Breast epithelium (tissue), 4 donors: ENCODE data around the gene MUCL1. TPM values are rescaled to one million over a fixed set of nuclear protein-coding genes. Genes with fewer than 3 reads are reported as not detected.

Experiments used
- DNase-seq, 2 donors: peaks; one replicate each; pipeline ENCODE4 v3.0.0-alpha.2; 2019; ENCODE audit warnings: low spot score in 2 of 2
- H3K27ac ChIP-seq, 2 donors: fragments of 200-600 bp; sonication (generic) in 1 of 2; one replicate each; pipeline ENCODE4 v1.5.1; 2016 to 2019; ENCODE audit warnings: mild to moderate bottlenecking in 1 of 2
- H3K27me3 ChIP-seq, 2 donors: fragments of 200-600 bp; sonication (generic) in 1 of 2; one replicate each; pipeline versions ENCODE4 v1.5.1 to v1.6.0; 2017 to 2019; ENCODE audit warnings: control low read depth in 1 of 2, mild to moderate bottlenecking in 1 of 2
- H3K36me3 ChIP-seq: fragments of 200-600 bp; one replicate; pipeline ENCODE4 v1.5.1; 2019
- H3K4me1 ChIP-seq, 2 donors: fragments of 200-600 bp; sonication (generic); one replicate each; pipeline ENCODE4 v1.5.1; 2016 to 2019; ENCODE audit warnings: control low read depth in 1 of 2
- H3K4me3 ChIP-seq, 3 donors: fragments of 200-600 bp; sonication (generic); 1 replicate in 2 of 3; 2 replicates in 1 of 3; pipeline ENCODE4 v1.5.1; 2016 to 2019; ENCODE audit warnings: mild to moderate bottlenecking in 3 of 3, moderate library complexity in 2 of 3
- H3K9me3 ChIP-seq, 2 donors: fragments of 200-600 bp; sonication (generic) in 1 of 2; one replicate each; pipeline ENCODE4 v1.5.1; 2016 to 2019; ENCODE audit warnings: control low read depth in 1 of 2
- POLR2A ChIP-seq: fragments of 450-650 bp; IDR thresholded peaks from one replicate; pipeline ENCODE4 v1.6.1; 2016; ENCODE audit warnings: antibody characterized with exemption, mild to moderate bottlenecking, moderate library complexity
- POLR2AphosphoS5 ChIP-seq, 3 donors: sonication (generic); formaldehyde crosslinking; IDR thresholded peaks; one replicate each; pipeline ENCODE4 v1.6.1; 2017; ENCODE audit warnings: antibody characterized with exemption in 3 of 3
- intact Hi-C: fragments of 100-400 bp; cut with DNase I; formaldehyde crosslinking; loops from one replicate; pipeline ENCODE4 v1.15.1; 2023; ENCODE audit warnings: low total_unique reads
- total RNA-seq, 3 donors: library from RNA; depleted of rRNA; stranded (reverse); fragments of >200 nt; gene quantifications; one replicate each; pipeline ENCODE4 v1.1.0, GENCODE V29; 2016
- TF ChIP-seq, protein P1 (sequence below), 3 donors: fragments of 450-650 bp; IDR thresholded peaks; one replicate each; pipeline ENCODE4 v1.5.1; 2016 to 2017; ENCODE audit warnings: antibody characterized with exemption in 3 of 3, mild to moderate bottlenecking in 3 of 3, moderate library complexity in 3 of 3

Gene MUCL1, protein sequence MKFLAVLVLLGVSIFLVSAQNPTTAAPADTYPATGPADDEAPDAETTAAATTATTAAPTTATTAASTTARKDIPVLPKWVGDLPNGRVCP
- 1,000 to 10,000 TPM in 1 of 3 donors, 10 to 100 TPM in 1, 1 to 10 TPM in 1; 3.4 to 4,156 (median 95.6) TPM for total RNA-seq

DNA sequence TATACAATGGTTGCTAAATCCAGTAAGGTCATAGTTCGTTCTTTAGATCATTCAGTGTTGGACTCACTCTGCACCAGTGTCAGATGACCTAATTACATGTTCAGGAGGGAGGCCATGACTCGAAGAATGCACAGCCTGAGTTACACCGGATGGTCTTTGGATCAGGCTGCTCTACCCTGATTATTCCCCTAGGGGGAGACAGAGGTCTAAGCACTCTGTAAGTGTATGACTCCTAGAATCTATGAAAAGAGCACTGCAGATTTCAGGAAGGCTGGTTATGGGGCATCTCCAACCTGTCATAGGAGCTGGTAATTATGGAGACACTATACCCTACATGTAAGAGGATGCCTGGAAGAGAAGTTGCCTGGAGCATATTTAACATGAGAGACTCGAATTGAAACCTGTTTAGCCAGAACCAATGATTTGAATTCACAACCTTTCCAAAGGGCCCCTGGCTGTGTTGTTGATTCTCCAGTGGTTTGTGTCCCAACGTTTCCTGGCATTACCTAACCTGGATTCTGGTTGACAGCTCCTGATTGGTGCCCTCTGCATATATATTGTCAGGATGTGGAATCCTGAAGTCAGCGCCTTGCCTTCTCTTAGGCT lies at the start of gene MUCL1:
TSS of gene MUCL1 (plus strand) at position 584 of the 606 bp plus-strand sequence. CDS start 67 bp downstream, outside the sequence.
- peak in 1 of 2 donors; percentile 18 for DNase-seq
- Histone ChIP-seq H3K9me3 (no peaks in the 10 kb centered on the region), H3K27ac (no peak within 1 kb of the TSS), H3K36me3 (no peaks in the 10 kb centered on the region), H3K4me3 (no peak within 1 kb of the TSS), H3K27me3 (no peaks in the 10 kb centered on the region), H3K4me1 (no peaks in the 10 kb centered on the region)
- TF ChIP-seq POLR2AphosphoS5 (IDR thresholded peaks at IDR 0.05) = no peak
- TF ChIP-seq, protein P1, sequence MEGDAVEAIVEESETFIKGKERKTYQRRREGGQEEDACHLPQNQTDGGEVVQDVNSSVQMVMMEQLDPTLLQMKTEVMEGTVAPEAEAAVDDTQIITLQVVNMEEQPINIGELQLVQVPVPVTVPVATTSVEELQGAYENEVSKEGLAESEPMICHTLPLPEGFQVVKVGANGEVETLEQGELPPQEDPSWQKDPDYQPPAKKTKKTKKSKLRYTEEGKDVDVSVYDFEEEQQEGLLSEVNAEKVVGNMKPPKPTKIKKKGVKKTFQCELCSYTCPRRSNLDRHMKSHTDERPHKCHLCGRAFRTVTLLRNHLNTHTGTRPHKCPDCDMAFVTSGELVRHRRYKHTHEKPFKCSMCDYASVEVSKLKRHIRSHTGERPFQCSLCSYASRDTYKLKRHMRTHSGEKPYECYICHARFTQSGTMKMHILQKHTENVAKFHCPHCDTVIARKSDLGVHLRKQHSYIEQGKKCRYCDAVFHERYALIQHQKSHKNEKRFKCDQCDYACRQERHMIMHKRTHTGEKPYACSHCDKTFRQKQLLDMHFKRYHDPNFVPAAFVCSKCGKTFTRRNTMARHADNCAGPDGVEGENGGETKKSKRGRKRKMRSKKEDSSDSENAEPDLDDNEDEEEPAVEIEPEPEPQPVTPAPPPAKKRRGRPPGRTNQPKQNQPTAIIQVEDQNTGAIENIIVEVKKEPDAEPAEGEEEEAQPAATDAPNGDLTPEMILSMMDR (IDR thresholded peaks at IDR 0.05) = peak; percentile 30 to 54 (median 42)
- intact Hi-C loops = no loop called here

- Histone ChIP-seq H3K27ac (no peak overlapping the region), H3K27me3 (no peaks in the 10 kb centered on the region), H3K4me1 (no peaks in the 10 kb centered on the region), H3K9me3 (peaks cover 4 to 10% of the 10 kb centered on the region in 2 donors), H3K4me3 (no peak overlapping the region), H3K36me3 (no peaks in the 10 kb centered on the region)
- no peak for DNase-seq
- intact Hi-C loops = no loop called here
- TF ChIP-seq POLR2A (no peak), POLR2AphosphoS5 (IDR thresholded peaks at IDR 0.05) (no peak)
- TF ChIP-seq, protein P1 (IDR thresholded peaks at IDR 0.05) = no peak
These were observed 32.6 kb upstream of the MUCL1 start for GRCh38 chr12:54821676-54822075.

- no peak for DNase-seq
- intact Hi-C loops = no loop called here
- Histone ChIP-seq H3K27ac (no peak overlapping the region), H3K9me3 (peaks cover 4 to 10% of the 10 kb centered on the region in 2 donors), H3K4me1 (no peaks in the 10 kb centered on the region), H3K36me3 (no peaks in the 10 kb centered on the region), H3K4me3 (no peak overlapping the region), H3K27me3 (no peaks in the 10 kb centered on the region)
- no peak for TF ChIP-seq POLR2AphosphoS5 (IDR thresholded peaks at IDR 0.05)
- TF ChIP-seq, protein P1 (IDR thresholded peaks at IDR 0.05) = no peak
- no peak for TF ChIP-seq POLR2A
These were observed 29.9 kb upstream of the MUCL1 start for GRCh38 chr12:54824402-54824801.

- no peak overlapping the region for H3K27ac ChIP-seq
- DNase-seq = no peak
- no peaks in the 10 kb centered on the region for H3K27me3 ChIP-seq
- H3K36me3 ChIP-seq = no peaks in the 10 kb centered on the region
- H3K4me3 ChIP-seq = no peak overlapping the region
- no peaks in the 10 kb centered on the region for H3K9me3 ChIP-seq
- intact Hi-C loops = no loop called here
- TF ChIP-seq POLR2A (no peak), POLR2AphosphoS5 (IDR thresholded peaks at IDR 0.05) (no peak)
- TF ChIP-seq, protein P1 (IDR thresholded peaks at IDR 0.05) = no peak
- H3K4me1 ChIP-seq = no peaks in the 10 kb centered on the region
These were observed 24.8 kb upstream of the MUCL1 start for GRCh38 chr12:54829511-54829910.

- H3K4me3 ChIP-seq = no peak overlapping the region
- H3K4me1 ChIP-seq = no peaks in the 10 kb centered on the region
- no peaks in the 10 kb centered on the region for H3K9me3 ChIP-seq
- no peaks in the 10 kb centered on the region for H3K36me3 ChIP-seq
- intact Hi-C loops = no loop called here
- no peak overlapping the region for H3K27ac ChIP-seq
- no peaks in the 10 kb centered on the region for H3K27me3 ChIP-seq
- no peak for DNase-seq
- TF ChIP-seq, protein P1 (IDR thresholded peaks at IDR 0.05) = no peak
- no peak for TF ChIP-seq POLR2AphosphoS5 (IDR thresholded peaks at IDR 0.05)
- TF ChIP-seq POLR2A = no peak
These were observed 24.1 kb upstream of the MUCL1 start for GRCh38 chr12:54830199-54830598.
